Stimulated activated CD8-positive, alpha-beta memory T cell treated with anti-CD3 and anti-CD28 coated beads, Interleukin-4, amount 100 ng/mL, for 24 hours (primary cell): Measurements from ENCODE around the gene HPCAL1.
"Not testable (repeated sequence)": the region's sequence is repeated elsewhere in the genome, so short reads cannot be mapped to it uniquely, and the experiment has no call there.

Experiments
- DNase-seq: peaks from one replicate; pipeline ENCODE4 v3.0.0-alpha.2; 2020; ENCODE audit warnings: low read depth

The HPCAL1 gene

DNA sequence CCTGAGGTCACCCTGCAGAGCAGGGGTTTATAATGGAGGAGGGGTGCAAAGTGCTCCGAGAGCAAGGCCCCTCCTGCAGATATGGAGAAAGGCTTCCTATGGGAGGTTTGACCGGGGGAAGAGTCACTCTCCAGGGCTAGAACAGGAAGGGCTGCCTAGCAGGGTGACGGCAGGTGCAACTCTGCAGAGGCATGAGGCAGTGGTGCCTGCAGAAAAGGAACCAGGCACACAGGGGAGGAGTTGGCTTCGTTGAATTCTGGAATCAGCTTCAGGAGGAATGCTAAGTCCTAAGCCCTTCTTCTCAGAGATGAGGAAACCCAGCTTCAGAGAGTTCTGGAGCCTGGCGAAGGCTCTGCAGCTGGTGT lies 17.5 kb upstream of the HPCAL1 start:
- no peak for DNase-seq

DNA sequence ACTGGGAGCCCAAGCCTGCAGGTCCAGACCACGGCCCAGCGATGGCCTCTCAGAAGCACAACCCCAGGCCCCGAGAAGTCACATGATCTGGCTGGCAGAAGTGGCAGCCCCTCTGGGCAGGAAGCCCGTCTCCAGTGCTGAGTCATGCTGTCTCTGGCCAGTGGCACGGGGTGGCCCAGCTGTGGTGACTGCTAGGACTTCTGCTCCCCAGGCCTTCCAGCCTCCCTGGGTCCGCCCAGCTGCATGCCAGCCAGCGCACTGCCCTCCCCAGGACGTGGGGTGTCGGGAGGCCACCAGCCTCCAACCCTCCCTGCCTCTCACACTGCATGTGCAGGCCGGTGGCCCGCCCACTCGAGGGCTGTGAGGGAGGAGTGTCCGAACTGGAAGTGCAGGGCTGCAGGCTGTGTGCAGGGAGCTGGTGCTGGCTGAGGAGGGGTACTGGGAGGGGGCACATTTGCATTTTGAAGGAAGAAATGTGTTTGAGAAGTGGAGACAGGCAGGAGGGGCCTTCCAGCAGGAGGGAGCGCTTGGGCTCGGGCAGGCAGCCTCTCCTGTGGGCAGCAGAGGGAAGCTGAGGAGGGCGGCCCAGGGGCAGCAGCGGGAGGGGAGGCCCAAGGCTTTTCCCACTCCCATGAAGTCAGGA lies 17.0 kb upstream of the HPCAL1 start:
- no peak for DNase-seq

DNA sequence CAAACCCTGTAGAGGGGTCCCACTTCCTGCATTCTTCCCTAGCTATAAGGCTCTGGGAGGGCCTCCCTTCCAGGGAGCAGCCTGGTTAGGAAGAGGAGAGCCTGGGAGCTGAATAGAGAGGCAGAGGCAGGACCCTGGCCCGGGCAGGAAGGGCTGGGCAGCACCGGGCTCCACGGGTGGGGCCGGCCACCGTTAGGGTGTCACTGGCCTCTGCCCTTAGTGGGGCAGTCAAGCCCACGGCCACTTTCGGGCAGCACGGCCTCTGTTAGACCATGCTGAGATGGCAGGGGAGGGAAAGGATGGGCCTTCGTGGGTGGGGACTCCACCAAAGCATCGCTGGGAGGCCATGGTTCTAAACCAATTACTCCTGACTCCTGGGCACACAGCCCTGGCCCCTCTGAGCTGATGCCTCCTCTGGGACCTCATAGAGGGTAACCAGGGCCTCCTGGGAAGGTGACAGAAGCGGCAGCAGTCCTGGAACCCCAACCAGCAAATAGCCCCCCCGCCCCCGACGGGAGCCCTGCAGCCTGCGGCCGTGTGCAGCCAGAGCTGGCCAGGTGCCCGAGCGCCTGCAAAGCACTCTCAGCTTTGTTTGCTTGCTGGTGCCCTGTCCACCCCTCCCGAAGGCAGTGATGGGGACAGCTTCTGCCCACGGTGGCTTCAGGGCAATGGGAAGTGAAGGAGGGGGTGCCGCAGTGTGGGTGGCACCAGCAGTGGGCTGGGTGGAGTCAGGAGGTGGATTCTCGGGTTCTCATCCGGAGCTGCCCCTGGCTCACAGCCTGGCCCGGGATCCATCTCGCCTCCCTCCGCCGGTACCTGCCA lies 16.3 kb upstream of the HPCAL1 start:
- DNase-seq = no peak

DNA sequence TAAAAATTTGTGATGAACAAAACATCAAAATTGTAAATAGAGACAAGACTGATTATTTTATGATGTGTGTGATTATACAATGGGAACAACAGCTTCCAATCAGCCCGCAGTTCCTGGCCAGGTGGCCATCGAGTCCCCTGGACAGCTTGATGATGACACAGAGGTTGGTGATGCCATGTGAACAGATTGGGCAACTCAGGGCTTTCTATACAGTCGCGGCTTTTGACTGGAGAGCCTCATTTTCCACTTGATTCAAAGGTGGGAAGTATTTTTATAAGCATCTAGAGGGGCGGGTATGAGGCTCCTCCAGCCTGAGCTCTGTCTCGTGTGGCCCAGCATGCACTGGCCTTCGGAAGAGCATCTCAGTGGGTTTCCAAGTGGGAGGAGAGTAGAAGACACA lies 14.9 kb upstream of the HPCAL1 start:
- no peak for DNase-seq

DNA sequence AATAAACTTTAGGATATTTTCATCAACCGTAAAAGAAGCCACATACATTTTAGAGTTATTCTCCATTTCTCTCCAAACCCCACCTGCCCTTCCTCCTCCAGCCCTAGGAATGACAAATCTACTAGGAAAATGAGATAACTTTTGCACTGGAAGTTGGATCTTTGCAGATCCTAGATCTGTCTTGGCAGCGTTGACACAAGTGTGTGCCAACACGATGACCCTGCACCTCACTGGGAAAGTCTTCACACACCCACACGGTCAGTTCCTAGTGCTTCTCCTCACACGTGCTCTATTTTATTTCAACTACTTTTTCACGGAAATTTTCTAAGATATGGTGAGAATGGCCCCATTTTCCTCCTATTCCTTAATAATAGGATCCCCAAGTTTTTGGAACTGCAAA lies 14.1 kb upstream of the HPCAL1 start:
- DNase-seq = no peak

DNA sequence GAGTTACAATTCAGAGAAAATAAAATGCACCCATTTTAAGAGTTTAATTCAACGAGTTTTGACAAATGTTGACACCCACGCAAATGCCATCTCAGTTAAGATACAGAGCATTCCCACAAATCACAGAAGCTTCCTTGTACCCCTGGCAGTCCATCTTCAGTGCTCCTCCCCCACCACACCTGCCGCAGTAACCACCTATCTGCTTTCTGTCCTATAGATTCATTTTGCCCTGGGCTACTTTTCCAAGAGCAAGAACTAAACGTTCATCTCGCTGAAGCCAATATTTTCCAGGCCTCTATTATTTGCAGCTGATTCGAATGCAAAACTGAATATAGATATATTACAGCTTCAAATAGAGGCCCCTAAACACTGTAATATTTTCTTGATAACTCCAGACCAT lies 13.4 kb upstream of the HPCAL1 start:
- DNase-seq = no peak

DNA sequence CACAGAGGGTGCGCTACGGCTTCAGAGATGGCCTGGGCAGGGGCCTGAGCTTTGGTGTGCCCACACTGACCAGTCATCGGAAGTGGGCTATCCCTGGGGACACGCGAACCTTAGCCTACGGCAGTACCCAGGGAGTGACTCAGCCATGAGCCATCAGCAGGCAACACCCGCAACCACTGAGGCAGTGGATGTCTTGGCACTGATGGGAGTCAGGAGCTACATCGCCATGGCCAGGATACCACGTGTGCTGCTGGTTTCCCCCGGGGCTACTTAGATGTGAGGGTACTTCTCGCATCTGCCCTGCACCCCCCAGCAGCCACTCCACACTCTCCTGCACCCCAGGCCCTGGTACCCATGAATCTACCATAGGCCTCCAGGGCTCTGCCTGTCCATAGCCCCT lies 12.8 kb upstream of the HPCAL1 start:
- DNase-seq = no peak

DNA sequence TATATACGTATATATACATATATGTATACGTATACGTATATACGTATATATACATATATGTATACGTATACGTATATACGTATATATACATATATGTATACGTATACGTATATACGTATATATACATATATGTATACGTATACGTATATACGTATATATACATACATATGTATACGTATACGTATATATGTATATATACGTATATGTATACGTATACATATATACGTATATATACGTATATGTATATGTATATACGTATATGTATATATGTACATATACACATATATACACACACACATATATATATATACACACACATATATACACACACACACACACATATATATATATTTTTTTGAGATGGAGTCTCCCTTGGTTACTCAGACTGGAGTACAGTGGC lies 11.3 kb upstream of the HPCAL1 start:
- DNase-seq = not testable (repeated sequence)

DNA sequence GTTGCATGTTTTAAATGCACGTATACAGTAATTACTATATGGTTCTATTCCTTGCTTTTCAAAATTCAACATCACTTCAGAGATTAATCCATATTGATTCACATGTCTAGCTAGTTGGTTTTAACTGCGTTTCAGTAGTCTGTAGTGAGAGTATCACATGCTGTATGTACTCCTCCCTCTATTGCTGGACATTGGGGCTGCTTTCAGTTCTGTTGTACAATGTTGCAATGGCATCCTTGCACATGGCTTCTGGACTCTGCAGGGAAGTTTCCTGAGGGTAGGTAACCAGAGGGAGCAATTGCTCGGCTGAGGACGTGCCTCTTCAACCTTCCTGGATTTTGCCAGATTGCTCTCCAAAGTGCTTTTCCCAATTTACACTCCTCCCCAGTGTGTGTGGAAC lies 10.7 kb upstream of the HPCAL1 start:
- DNase-seq = no peak

DNA sequence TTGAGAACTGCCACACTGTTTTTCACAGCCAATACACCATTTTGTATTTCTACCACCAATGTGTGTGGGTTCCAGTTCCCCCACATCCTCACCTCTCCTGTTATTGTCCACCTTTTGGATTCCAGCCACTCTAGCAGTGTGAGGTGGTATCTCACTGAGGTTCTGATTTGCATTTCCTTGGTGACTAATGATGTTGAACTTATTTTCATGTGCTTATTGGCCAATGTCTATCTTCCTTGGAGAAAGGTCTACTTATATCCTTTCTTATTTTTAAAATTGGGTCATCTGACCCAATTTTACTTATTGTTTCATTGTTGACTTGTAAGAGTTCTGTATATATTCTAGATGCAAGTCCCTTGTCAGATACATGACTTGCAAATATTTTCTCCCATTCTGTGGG lies 9.1 kb upstream of the HPCAL1 start:
- no peak for DNase-seq

DNA sequence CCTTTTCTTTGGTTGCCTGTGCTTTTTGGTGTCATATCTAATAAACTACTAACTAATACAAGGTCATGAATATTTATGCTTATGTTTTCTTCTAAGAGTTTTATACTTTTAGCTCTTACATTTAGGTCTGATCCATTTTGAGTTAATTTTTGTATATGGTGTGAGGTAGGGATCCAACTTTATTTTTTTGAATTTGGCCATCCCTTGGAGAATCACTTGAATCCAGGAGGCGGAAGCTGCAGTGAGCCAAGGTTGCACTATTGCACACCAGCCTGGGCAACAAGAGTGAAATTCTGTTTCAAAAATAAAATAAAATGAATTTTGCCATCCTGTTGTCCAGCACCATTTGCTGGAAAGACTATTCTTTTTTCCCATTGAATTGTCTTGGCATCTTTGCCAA lies 8.6 kb upstream of the HPCAL1 start:
- no peak for DNase-seq

DNA sequence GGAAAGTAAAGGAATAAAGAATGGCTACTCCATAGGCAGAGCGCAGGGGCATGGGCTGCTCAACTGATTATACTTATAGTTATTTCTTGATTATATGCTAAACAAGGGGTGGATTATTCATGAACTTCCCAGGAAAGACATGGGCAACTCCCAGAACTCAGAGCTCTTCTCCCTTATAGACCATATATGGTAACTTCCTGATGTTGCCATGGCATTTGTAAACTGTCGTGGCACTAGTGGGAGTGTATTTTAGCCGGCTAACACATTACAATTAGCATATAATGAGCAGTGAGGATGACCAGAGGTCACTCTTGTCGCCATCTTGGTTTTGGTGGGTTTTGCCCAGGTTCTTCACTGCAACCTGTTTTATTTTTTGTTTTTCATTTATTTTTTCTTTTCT lies 7.1 kb upstream of the HPCAL1 start:
- not testable (repeated sequence) for DNase-seq

DNA sequence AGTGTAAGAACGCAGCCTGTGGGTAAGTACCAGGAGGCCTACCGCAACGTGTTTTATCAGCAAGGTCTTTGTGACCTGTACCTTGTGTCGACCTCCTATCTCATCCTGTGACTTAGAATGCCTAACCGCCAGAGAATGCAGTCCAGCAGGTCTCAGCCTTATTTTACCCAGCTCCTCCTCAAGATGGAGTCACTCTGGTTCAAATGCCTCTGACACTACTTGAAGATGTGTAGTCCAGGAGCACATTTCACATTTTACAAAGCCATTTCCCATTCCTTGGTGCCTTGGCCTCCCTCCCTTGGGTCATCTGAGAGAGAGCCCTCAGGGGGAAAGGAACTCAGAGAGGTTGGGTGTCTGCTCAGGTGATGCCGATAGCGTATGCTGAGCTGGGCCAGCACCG lies 6.6 kb upstream of the HPCAL1 start:
- DNase-seq = no peak

DNA sequence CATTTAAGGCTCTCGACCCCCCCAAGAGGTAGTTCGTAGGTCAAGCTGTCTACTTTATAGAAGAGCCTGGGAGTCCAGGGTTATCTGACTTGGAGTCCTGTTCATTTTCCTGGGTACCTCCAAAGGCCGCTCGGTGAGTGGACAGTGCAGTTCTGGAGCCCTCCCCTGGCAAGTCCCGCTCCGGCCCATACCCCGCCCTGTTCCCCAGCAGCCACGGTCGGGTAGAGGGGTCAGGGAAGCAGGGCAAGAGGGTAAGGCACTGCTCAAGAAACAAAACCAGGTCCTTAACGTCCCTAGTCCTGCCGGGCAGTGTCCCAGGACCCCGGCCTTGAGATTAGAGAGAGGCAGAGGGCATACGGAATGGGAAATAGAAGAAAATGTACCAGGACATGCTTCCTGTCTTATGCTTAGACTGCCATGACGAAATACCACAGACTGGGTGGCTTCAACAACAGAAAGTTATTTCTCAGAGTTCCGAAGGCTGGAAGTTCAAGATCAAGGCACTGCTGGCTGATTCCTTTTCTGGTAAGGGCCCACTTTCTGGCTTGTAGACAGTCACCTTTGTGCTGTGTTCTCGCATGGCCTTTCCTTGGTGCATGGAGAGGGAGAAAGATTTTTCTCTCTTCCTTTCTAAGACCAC lies 5.4 kb upstream of the HPCAL1 start:
- no peak for DNase-seq

DNA sequence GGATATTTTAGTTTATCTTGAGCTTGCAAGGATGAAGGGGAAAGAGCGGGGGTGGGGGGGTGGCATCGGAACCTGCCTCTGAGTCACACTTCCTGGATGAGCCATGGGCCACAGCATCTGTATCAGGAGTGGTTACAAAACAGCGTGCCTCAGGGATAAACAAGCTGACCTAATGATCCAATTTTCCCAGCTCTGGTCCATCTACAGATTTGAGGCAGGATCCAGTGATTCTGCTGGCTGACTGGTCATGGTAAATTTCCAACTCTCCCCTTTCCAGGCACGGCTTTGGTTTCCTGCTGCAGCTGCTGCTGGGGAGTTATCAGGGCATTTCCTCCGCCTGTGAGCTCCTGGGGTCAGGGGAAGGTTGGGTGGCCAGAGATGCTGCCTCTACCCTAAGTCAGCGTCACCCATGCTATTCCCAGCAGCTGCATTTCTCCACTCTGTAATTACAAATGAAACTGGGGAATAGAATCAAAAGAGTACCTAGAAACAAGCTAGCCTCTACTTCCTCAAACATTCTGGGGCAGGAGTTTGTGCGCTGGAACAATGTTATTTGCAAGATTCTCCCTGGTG lies 4.7 kb upstream of the HPCAL1 start:
- DNase-seq = no peak

DNA sequence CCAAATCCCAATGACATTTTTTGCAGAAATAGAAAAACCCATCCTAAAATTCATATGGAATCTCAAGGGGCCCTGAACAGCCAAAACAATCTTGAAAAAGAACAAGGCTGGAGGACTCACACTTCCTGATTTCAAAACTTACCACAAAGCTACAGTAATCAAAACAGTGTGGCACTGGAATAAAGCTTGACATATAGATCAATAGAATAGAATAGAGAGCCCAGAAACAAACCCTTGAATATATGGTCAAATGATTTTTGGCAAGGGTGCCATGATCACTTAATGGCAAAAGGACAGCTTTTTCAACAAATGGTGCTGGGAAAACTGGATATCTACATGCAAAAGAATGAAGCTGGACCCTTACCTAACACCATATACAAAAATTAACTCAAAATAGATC lies 3.9 kb upstream of the HPCAL1 start:
- DNase-seq = not testable (repeated sequence)

DNA sequence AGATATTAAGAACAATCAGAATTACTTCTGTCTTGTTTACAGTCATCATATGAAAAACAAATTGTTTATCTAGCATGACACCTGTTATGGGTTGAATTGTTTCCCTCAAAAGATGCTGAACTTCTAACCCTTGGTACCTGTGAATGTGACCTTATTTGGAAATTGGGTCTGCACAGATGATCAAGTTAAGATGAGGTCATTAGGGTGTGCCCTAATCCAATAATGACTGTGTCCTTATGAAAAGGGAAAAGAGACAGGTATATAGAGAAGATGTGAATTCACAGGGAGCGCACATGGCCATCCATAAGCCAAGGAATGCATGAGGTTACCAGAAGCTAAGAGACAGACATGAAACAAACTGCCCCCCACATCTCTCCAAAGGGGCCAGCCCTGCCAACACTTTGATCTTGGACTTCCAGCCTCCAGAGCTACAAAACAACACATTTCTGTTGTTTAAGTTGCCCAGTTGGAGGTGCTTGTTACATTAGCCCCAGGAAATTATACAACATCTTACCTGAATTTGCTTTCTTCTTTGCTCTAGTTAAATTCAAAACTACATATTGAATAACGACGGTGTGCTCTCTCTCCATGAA lies 2.3 kb upstream of the HPCAL1 start:
- no peak for DNase-seq

DNA sequence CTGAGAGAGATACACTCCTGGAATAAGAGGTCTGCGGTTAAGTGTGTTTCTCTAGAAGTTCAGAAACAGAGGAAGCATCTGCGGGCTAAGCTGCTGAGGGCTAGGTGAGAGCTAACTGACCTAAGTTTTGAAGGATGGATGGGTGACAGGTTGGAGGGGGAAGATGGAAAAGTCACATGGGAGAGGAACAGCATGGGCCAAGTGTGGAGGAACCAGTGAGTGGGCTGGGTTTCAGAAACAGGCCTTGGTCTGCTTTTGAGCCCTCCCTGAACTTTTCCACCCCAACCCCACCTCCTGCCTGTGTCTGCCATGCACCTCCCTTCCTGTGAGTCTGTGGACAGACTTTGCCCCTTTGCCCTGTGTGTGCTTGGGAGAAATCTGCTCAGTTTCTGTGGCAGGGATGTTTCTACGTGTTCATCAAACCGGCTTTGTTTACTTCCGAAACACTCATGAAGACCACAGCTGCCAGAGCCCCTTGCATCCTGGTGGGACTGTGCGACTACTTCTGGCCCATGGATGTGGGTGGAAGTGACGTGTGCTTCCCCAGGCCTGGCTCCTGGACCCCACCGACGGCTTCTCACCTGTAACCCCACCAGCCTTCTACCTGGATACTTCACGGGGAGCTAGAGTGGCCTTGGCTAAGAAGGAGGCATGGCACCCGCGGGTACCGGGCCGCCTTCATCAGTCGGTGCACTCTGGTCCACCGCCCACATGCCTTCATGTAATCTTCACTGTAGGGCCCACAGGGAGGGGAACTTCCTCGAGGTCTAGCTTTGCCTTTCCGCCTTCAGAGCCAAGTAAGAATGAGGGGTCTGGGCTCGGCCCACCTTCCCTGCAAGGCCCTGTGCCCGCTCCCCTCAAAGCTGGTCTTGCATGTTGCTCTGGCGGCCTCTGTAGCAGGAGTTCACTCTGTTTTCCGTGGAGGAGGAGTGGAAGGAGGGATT lies 1.4 kb upstream of the HPCAL1 start:
- DNase-seq = no peak

DNA sequence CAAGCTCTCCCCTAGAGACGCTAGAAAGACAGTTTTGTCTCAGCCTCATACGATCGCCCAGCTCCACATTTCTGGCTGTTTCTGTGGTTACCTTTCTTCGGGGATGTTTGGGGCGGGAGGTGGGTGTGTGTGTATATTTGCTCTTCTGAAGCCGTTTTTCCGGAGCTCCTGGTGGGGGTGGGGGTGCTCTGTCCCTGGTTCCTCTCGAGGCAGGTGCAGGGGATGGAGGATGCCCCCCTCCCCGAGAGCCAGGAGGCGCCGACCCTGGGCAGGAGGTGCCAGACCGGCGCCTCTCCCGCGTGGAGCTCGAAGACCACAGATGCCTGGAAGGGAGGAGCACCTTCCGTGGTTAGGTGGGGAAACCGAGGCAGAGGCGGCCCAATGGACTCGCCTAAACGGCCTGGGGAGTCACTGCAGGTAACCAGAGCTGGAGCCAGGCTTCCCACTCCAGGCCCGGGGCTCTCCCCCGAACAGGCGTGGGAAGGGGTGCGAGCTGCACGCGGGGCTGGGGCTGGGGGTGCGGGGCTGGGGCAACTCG lies 694 bp upstream of the HPCAL1 start:
- no peak for DNase-seq

DNA sequence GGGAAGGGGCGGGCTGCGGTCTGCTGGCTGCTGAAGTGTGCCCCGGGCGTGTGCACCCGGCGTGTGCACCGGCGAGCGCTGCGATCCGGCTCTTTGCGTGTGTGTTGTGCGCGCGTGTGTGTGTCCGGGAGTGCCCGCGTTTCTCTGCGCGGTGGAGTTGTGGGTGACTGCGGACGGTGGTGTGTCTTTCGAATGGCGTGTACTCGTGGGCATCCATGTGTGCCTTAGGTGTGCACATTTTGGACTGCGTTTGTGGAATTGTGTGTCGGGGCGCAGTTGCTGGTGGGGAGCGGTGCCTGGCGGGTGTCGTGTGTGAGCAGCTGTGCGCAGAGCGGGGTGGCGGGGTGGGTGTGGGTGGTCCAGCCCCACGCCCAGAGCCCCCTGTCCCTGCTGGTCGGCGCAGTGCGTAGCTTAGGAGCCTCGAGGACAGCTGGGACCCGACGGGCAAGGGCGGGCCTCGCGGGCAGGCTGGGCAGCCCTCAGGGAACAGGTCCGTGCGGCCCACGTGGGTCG lies 533 bp downstream of the HPCAL1 start:
- no peak for DNase-seq
